DND-41 (cell line): ENCODE data around the gene NPS.

Source experiments
- ATAC-seq: fragments of 200-7000 bp; cut with Tn5 transposase; 3 replicates; pipeline ENCODE4 v1.9.1; 2021; ENCODE audit warnings: low read depth; ENCODE audit not compliant: insufficient read depth
- DNase-seq: peaks from one replicate; pipeline ENCODE4 v3.0.0-alpha.2; 2020
- H2AFZ ChIP-seq: 2 replicates; pipeline ENCODE4 v1.6.0; 2012; ENCODE audit warnings: low read depth, low read length
- H3K27ac ChIP-seq: 2 replicates; pipeline ENCODE4 v1.5.1; 2012; ENCODE audit warnings: low read length, inconsistent platforms
- H3K27me3 ChIP-seq: fragments of 200-600 bp; sonication (generic); 2 replicates; pipeline ENCODE4 v1.6.0; 2012; ENCODE audit warnings: low read length, mild to moderate bottlenecking, inconsistent platforms; ENCODE audit not compliant: insufficient read depth, poor library complexity
- H3K36me3 ChIP-seq: 2 replicates; pipeline ENCODE4 v1.5.1; 2012; ENCODE audit warnings: low read length, inconsistent platforms; ENCODE audit not compliant: insufficient read depth
- H3K4me1 ChIP-seq: 2 replicates; pipeline ENCODE4 v1.5.1; 2012; ENCODE audit warnings: mild to moderate bottlenecking, low read length; ENCODE audit not compliant: insufficient read depth
- H3K4me2 ChIP-seq: 2 replicates; pipeline ENCODE4 v1.6.0; 2012; ENCODE audit warnings: mild to moderate bottlenecking, moderate library complexity, low read length, inconsistent platforms; ENCODE audit not compliant: insufficient read depth
- H3K4me3 ChIP-seq, 2 experiments: fragments of 200-600 bp in 1 of 2; shearing (Covaris generic) in 1 of 2; 2 replicates each; pipeline ENCODE4 v1.5.1; 2012 to 2016; ENCODE audit warnings: inconsistent platforms in 2 of 2, low read length in 2 of 2, mild to moderate bottlenecking in 2 of 2, low read depth in 1 of 2, moderate library complexity in 1 of 2
- H3K79me2 ChIP-seq: 2 replicates; pipeline ENCODE4 v1.6.0; 2012; ENCODE audit warnings: low read length, inconsistent platforms; ENCODE audit not compliant: insufficient read depth
- H3K9ac ChIP-seq: 2 replicates; pipeline ENCODE4 v1.6.0; 2012; ENCODE audit warnings: low read depth, mild to moderate bottlenecking, inconsistent platforms, low read length, moderate library complexity
- H3K9me3 ChIP-seq: 2 replicates; pipeline ENCODE4 v1.5.1; 2012; ENCODE audit warnings: low read length, moderate library complexity, mild to moderate bottlenecking, inconsistent platforms; ENCODE audit not compliant: insufficient read depth, severe bottlenecking
- H4K20me1 ChIP-seq: 2 replicates; pipeline ENCODE4 v1.6.0; 2012; ENCODE audit warnings: low read length; ENCODE audit not compliant: insufficient read depth
- CTCF ChIP-seq: IDR thresholded peaks from 2 replicates; pipeline ENCODE4 v1.5.1; 2012; ENCODE audit warnings: borderline replicate concordance, low read length, moderate library complexity, mild to moderate bottlenecking; ENCODE audit not compliant: poor library complexity, severe bottlenecking; ENCODE audit errors: extremely low read depth
- EZH2 ChIP-seq: IDR thresholded peaks from 3 replicates; pipeline ENCODE4 v1.6.1; 2012; ENCODE audit warnings: borderline replicate concordance, low read depth, mild to moderate bottlenecking, moderate library complexity, low read length, inconsistent platforms; ENCODE audit not compliant: severe bottlenecking

Gene NPS

DNA sequence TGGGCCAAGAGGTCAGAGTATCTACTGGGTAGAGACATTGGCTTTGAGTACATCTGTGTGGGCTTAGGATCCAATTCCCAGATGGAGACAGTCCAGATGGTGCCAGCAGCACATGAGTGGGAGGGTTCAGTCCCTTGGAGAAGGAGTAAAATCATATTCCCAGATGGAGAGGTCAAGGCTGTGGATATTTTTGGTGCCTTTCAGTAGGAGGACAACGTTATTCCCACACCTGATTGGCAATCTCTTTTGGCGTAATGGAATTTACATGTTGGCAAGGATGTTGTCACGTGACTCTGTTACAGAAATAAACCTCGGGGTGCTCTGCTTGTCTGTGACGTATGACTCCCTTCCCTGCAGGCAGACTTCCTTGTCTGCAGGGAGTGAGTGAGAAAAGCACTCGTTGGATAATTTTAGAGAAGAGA lies 27.6 kb downstream of the NPS start:
- Histone ChIP-seq H3K79me2 (no peaks in the 10 kb centered on the region), H3K9ac (no peak overlapping the region), H3K9me3 (no peaks in the 10 kb centered on the region), H2AFZ (no peak overlapping the region), H3K36me3 (no peaks in the 10 kb centered on the region), H3K4me2 (no peak overlapping the region), H3K4me3 (no peak overlapping the region), H3K4me1 (no peaks in the 10 kb centered on the region), H4K20me1 (no peaks in the 10 kb centered on the region), H3K27ac (no peak overlapping the region), H3K27me3 (no peaks in the 10 kb centered on the region)
- TF ChIP-seq EZH2 (no peak), CTCF (no peak)
- ATAC-seq (no peak), DNase-seq (no peak)

GRCh38 chr10:127577376-127578258 lies 28.5 kb downstream of the NPS start:
- H2AFZ ChIP-seq: no peak overlapping the region
- H3K27me3 ChIP-seq: no peaks in the 10 kb centered on the region
- no peak for DNase-seq
- no peaks in the 10 kb centered on the region for H3K9me3 ChIP-seq
- TF ChIP-seq EZH2 (no peak), CTCF (peak; percentile 30)
- H3K36me3 ChIP-seq: no peaks in the 10 kb centered on the region
- no peak for ATAC-seq
- no peak overlapping the region for H3K4me3 ChIP-seq
- H4K20me1 ChIP-seq: no peaks in the 10 kb centered on the region
- H3K9ac ChIP-seq: no peak overlapping the region
- H3K4me1 ChIP-seq: no peaks in the 10 kb centered on the region
- no peak overlapping the region for H3K4me2 ChIP-seq
- no peaks in the 10 kb centered on the region for H3K79me2 ChIP-seq
- H3K27ac ChIP-seq: no peak overlapping the region

DNA sequence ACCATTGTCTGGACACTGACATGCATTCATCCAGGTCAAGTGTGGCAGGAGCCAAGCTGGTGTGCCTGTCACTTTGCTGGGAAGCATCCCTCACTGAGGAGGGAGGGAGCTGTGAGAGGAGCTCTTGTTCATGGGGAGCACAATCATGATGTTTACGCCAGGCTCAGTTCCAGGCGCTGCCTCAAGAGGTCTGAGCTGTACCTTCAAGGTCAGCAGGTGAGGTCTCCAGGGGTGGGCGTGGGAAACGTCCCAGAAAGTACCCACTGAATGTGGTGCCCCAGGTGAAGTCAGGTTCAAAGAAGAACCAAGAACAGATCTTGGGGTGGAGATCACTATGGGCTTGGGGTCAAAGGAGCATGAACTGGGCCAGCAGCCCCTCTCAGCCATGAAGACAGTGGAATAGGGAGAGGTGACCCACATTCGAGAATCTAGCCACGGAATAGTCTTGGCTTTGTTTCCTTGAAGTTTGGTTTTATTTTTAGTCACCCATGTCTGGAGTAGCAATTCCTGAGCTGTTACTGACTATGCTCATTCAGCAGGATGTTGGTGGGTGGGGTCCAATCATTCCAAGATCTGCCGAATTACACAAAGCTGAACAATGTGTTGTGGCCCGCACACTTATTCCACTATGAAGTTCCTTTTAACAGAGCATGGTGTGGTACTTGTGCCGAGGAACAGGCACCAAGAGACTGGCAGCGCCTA lies 29.3 kb downstream of the NPS start:
- no peak for ATAC-seq

More for the DNA sequence above, 29.3 kb downstream of the NPS start:
- Histone ChIP-seq H3K4me3 (no peak overlapping the region), H4K20me1 (no peaks in the 10 kb centered on the region), H3K9ac (no peak overlapping the region), H3K4me1 (no peaks in the 10 kb centered on the region), H2AFZ (no peak overlapping the region), H3K27ac (no peak overlapping the region), H3K27me3 (no peaks in the 10 kb centered on the region), H3K36me3 (no peaks in the 10 kb centered on the region), H3K79me2 (no peaks in the 10 kb centered on the region), H3K4me2 (no peak overlapping the region), H3K9me3 (no peaks in the 10 kb centered on the region)
- DNase-seq: no peak
- TF ChIP-seq CTCF (no peak), EZH2 (no peak)
